ENCODE measurements around the gene SCUBE1. TPM values are rescaled to one million over a fixed set of nuclear protein-coding genes. Genes with fewer than 3 reads are reported as not detected.

SCUBE1 gene
- total and polyA plus RNA-seq, 2 of the 8 experiments (the other 6 are each of a cell fraction or from before 2014, with no cell fraction given), result 2.3 to 4.9 TPM

DNA sequence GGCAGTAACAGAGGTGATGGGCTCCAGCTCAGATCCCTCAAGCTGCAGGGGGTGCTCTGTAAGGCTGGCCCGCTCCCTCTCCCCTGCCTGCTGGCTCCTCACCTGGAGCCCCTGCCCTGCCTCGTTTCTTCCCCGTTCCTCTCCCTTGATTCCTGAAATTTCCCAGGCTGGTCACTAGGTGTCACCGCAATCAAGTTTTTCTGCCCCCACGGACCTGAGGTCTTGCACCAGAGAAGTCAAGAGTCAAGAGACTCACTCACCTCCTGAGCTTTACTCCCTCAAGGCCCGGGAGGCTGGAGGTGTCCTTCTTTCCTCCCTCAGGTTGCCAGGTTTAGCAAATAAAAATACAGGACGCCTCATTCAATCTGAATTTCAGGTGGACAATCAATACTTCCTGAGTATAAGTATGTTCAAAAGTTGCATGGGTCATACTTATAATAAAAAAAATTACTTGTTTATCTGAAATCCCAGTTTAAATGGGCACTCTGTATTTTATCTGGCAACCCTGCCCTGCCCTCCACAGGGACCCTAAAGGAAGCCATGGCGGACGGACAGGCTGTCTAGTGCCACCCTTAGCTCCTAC lies 69.2 kb downstream of the SCUBE1 start (continued):
- TF ChIP-seq MAFK (IDR thresholded peaks at IDR 0.05; ENCODE audit: low read depth, low read length), result no peak
- no peak for TF ChIP-seq SIN3A (conservative IDR thresholded peaks at IDR 0.05 in 1 of 2, IDR thresholded peaks at IDR 0.05 in 1 of 2; ENCODE audit: low read depth in 1 of 2, low read length in 2 of 2)
- TF ChIP-seq, protein P1, sequence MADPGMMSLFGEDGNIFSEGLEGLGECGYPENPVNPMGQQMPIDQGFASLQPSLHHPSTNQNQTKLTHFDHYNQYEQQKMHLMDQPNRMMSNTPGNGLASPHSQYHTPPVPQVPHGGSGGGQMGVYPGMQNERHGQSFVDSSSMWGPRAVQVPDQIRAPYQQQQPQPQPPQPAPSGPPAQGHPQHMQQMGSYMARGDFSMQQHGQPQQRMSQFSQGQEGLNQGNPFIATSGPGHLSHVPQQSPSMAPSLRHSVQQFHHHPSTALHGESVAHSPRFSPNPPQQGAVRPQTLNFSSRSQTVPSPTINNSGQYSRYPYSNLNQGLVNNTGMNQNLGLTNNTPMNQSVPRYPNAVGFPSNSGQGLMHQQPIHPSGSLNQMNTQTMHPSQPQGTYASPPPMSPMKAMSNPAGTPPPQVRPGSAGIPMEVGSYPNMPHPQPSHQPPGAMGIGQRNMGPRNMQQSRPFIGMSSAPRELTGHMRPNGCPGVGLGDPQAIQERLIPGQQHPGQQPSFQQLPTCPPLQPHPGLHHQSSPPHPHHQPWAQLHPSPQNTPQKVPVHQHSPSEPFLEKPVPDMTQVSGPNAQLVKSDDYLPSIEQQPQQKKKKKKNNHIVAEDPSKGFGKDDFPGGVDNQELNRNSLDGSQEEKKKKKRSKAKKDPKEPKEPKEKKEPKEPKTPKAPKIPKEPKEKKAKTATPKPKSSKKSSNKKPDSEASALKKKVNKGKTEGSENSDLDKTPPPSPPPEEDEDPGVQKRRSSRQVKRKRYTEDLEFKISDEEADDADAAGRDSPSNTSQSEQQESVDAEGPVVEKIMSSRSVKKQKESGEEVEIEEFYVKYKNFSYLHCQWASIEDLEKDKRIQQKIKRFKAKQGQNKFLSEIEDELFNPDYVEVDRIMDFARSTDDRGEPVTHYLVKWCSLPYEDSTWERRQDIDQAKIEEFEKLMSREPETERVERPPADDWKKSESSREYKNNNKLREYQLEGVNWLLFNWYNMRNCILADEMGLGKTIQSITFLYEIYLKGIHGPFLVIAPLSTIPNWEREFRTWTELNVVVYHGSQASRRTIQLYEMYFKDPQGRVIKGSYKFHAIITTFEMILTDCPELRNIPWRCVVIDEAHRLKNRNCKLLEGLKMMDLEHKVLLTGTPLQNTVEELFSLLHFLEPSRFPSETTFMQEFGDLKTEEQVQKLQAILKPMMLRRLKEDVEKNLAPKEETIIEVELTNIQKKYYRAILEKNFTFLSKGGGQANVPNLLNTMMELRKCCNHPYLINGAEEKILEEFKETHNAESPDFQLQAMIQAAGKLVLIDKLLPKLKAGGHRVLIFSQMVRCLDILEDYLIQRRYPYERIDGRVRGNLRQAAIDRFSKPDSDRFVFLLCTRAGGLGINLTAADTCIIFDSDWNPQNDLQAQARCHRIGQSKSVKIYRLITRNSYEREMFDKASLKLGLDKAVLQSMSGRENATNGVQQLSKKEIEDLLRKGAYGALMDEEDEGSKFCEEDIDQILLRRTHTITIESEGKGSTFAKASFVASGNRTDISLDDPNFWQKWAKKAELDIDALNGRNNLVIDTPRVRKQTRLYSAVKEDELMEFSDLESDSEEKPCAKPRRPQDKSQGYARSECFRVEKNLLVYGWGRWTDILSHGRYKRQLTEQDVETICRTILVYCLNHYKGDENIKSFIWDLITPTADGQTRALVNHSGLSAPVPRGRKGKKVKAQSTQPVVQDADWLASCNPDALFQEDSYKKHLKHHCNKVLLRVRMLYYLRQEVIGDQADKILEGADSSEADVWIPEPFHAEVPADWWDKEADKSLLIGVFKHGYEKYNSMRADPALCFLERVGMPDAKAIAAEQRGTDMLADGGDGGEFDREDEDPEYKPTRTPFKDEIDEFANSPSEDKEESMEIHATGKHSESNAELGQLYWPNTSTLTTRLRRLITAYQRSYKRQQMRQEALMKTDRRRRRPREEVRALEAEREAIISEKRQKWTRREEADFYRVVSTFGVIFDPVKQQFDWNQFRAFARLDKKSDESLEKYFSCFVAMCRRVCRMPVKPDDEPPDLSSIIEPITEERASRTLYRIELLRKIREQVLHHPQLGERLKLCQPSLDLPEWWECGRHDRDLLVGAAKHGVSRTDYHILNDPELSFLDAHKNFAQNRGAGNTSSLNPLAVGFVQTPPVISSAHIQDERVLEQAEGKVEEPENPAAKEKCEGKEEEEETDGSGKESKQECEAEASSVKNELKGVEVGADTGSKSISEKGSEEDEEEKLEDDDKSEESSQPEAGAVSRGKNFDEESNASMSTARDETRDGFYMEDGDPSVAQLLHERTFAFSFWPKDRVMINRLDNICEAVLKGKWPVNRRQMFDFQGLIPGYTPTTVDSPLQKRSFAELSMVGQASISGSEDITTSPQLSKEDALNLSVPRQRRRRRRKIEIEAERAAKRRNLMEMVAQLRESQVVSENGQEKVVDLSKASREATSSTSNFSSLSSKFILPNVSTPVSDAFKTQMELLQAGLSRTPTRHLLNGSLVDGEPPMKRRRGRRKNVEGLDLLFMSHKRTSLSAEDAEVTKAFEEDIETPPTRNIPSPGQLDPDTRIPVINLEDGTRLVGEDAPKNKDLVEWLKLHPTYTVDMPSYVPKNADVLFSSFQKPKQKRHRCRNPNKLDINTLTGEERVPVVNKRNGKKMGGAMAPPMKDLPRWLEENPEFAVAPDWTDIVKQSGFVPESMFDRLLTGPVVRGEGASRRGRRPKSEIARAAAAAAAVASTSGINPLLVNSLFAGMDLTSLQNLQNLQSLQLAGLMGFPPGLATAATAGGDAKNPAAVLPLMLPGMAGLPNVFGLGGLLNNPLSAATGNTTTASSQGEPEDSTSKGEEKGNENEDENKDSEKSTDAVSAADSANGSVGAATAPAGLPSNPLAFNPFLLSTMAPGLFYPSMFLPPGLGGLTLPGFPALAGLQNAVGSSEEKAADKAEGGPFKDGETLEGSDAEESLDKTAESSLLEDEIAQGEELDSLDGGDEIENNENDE (IDR thresholded peaks at IDR 0.05; ENCODE audit: insufficient replicate concordance, low read length), result no peak
